Right lobe of liver (tissue), 4 donors: ENCODE measurements around the gene PPP1CB.

ENCODE experiments used
- CTCF ChIP-seq, 4 donors: fragments of 200-600 bp in 3 of 4; fragments of 450-650 bp in 1 of 4; IDR thresholded peaks; one replicate each; pipeline versions ENCODE4 v1.5.1 to v1.8.0; 2016 to 2022; ENCODE audit warnings: antibody characterized with exemption in 4 of 4, mild to moderate bottlenecking in 2 of 4
- POLR2A ChIP-seq: fragments of 450-650 bp; IDR thresholded peaks from one replicate; pipeline ENCODE4 v1.6.1; 2017; ENCODE audit warnings: antibody characterized with exemption, mild to moderate bottlenecking
- donor health status: DM: no; HTN: no; CAD: no.
- donor health status: DM: no; HTN: no; CAD: no.
- donor health status: DM: no; HTN: yes; CAD: no.

GRCh38 chr2:28764909-28765711, 13.5 kb downstream of the PPP1CB start:
- TF ChIP-seq CTCF (IDR thresholded peaks at IDR 0.05) (no peak), POLR2A (no peak)
